ENCODE data around the gene PPTC7. TPM values are rescaled to one million over a fixed set of nuclear protein-coding genes. Genes with fewer than 3 reads are reported as not detected.

PPTC7 gene
- total and polyA plus RNA-seq, 10 of the 15 experiments (the other 5 are each of a cell fraction or from before 2014, with no cell fraction given): 4.0 to 69.6 (median 12.3) TPM

DNA sequence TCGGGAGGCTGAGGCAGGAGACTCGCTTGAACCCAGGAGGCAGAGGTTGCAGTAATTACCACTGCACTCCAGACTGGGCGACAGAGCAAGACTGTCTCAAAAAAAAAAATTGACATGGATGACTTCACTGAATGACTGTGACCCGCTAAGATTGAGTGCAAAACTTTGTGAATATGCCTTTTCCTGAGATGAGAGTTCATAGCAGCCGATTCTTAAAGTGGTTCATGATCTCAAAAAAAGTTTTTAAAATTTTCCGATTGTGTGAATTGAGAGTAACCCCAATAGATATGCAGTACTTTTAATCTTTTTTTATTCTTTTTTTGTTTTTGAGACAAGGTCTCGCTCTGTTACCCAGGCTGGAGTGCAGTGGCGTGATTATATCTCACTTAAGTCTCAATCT lies 32.1 kb upstream of the PPTC7 start (continued):
- TF ChIP-seq, protein P1, sequence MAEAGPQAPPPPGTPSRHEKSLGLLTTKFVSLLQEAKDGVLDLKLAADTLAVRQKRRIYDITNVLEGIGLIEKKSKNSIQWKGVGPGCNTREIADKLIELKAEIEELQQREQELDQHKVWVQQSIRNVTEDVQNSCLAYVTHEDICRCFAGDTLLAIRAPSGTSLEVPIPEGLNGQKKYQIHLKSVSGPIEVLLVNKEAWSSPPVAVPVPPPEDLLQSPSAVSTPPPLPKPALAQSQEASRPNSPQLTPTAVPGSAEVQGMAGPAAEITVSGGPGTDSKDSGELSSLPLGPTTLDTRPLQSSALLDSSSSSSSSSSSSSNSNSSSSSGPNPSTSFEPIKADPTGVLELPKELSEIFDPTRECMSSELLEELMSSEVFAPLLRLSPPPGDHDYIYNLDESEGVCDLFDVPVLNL (IDR thresholded peaks at IDR 0.05; ENCODE audit: low read depth, low read length): no peak
- TF ChIP-seq EED (IDR thresholded peaks at IDR 0.05; ENCODE audit: low read depth): peak; percentile 46; the same call in 1 of the 2 replicates
- TF ChIP-seq SIX5 (IDR thresholded peaks at IDR 0.05; ENCODE audit: low read depth, low read length, severe bottlenecking): no peak
- no peak for TF ChIP-seq FOXK2 (IDR thresholded peaks at IDR 0.05)
- TF ChIP-seq CEBPB (IDR thresholded peaks at IDR 0.05; ENCODE audit: borderline replicate concordance in 1 of 2, low read depth in 2 of 2, low read length in 2 of 2): no peak
- TF ChIP-seq, protein P2, sequence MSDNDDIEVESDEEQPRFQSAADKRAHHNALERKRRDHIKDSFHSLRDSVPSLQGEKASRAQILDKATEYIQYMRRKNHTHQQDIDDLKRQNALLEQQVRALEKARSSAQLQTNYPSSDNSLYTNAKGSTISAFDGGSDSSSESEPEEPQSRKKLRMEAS (IDR thresholded peaks at IDR 0.05; ENCODE audit: low read depth, low read length): no peak
- TF ChIP-seq CREM (IDR thresholded peaks at IDR 0.05; ENCODE audit: low read depth): no peak; the same call in 1 of the 2 replicates
- TF ChIP-seq SUZ12 (IDR thresholded peaks at IDR 0.05; ENCODE audit: unreplicated experiment): no peak
- TF ChIP-seq ZSCAN29 (IDR thresholded peaks at IDR 0.05): no peak
- peak; percentile 56 for TF ChIP-seq RUNX3 (IDR thresholded peaks at IDR 0.05; ENCODE audit: low read length)
- peak; percentile 71; the same call in 1 of the 2 replicates for TF ChIP-seq NFIC (IDR thresholded peaks at IDR 0.05; ENCODE audit: low read depth, low read length)
- no peak for TF ChIP-seq SMAD5 (IDR thresholded peaks at IDR 0.05; ENCODE audit: low read depth)
- no peak for TF ChIP-seq ZNF622 (IDR thresholded peaks at IDR 0.05)
- TF ChIP-seq CHD4 (IDR thresholded peaks at IDR 0.05): no peak
- TF ChIP-seq NR2F1 (conservative IDR thresholded peaks at IDR 0.05): no peak
- no peak for TF ChIP-seq SPI1 (IDR thresholded peaks at IDR 0.05; ENCODE audit: borderline replicate concordance, insufficient read depth, low read depth, low read length)
- TF ChIP-seq, protein P3, sequence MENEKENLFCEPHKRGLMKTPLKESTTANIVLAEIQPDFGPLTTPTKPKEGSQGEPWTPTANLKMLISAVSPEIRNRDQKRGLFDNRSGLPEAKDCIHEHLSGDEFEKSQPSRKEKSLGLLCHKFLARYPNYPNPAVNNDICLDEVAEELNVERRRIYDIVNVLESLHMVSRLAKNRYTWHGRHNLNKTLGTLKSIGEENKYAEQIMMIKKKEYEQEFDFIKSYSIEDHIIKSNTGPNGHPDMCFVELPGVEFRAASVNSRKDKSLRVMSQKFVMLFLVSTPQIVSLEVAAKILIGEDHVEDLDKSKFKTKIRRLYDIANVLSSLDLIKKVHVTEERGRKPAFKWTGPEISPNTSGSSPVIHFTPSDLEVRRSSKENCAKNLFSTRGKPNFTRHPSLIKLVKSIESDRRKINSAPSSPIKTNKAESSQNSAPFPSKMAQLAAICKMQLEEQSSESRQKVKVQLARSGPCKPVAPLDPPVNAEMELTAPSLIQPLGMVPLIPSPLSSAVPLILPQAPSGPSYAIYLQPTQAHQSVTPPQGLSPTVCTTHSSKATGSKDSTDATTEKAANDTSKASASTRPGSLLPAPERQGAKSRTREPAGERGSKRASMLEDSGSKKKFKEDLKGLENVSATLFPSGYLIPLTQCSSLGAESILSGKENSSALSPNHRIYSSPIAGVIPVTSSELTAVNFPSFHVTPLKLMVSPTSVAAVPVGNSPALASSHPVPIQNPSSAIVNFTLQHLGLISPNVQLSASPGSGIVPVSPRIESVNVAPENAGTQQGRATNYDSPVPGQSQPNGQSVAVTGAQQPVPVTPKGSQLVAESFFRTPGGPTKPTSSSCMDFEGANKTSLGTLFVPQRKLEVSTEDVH (IDR thresholded peaks at IDR 0.05; ENCODE audit: low read depth, partially characterized antibody): no peak
- no peak for TF ChIP-seq ZZZ3 (IDR thresholded peaks at IDR 0.05; ENCODE audit: control insufficient read depth, insufficient read length, low read depth)
- no peak for TF ChIP-seq TCF3 (IDR thresholded peaks at IDR 0.05; ENCODE audit: borderline replicate concordance, insufficient read depth, low read depth, low read length)
- TF ChIP-seq MYC (IDR thresholded peaks at IDR 0.05; ENCODE audit: insufficient read depth, insufficient read length, insufficient replicate concordance, low read length, severe bottlenecking): no peak
- TF ChIP-seq, protein P4, sequence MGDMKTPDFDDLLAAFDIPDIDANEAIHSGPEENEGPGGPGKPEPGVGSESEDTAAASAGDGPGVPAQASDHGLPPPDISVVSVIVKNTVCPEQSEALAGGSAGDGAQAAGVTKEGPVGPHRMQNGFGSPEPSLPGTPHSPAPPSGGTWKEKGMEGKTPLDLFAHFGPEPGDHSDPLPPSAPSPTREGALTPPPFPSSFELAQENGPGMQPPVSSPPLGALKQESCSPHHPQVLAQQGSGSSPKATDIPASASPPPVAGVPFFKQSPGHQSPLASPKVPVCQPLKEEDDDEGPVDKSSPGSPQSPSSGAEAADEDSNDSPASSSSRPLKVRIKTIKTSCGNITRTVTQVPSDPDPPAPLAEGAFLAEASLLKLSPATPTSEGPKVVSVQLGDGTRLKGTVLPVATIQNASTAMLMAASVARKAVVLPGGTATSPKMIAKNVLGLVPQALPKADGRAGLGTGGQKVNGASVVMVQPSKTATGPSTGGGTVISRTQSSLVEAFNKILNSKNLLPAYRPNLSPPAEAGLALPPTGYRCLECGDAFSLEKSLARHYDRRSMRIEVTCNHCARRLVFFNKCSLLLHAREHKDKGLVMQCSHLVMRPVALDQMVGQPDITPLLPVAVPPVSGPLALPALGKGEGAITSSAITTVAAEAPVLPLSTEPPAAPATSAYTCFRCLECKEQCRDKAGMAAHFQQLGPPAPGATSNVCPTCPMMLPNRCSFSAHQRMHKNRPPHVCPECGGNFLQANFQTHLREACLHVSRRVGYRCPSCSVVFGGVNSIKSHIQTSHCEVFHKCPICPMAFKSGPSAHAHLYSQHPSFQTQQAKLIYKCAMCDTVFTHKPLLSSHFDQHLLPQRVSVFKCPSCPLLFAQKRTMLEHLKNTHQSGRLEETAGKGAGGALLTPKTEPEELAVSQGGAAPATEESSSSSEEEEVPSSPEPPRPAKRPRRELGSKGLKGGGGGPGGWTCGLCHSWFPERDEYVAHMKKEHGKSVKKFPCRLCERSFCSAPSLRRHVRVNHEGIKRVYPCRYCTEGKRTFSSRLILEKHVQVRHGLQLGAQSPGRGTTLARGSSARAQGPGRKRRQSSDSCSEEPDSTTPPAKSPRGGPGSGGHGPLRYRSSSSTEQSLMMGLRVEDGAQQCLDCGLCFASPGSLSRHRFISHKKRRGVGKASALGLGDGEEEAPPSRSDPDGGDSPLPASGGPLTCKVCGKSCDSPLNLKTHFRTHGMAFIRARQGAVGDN (IDR thresholded peaks at IDR 0.05): no peak
- TF ChIP-seq STAT3 (IDR thresholded peaks at IDR 0.05; ENCODE audit: low read depth, low read length): no peak
- TF ChIP-seq MTA2 (IDR thresholded peaks at IDR 0.05; ENCODE audit: low read depth): no peak

Measured in GM12878 (cell line).